HG03139 (cell line): ENCODE results near the gene TUBA4B.

Experiments
- ATAC-seq: cut with Tn5 transposase; IDR thresholded peaks from one replicate; pipeline ENCODE4 v1.9.1; 2021; ENCODE audit not compliant: unreplicated experiment

The TUBA4B gene

GRCh38 chr2:219289537-219290361 lies 36.7 kb downstream of the TUBA4B start:
- no peak for ATAC-seq

- ATAC-seq, result no peak
These were observed 37.5 kb downstream of the TUBA4B start for GRCh38 chr2:219290381-219291171.

- no peak for ATAC-seq
These were observed 38.4 kb downstream of the TUBA4B start for GRCh38 chr2:219291394-219291793.

GRCh38 chr2:219291910-219292490 lies 39.0 kb downstream of the TUBA4B start:
- no peak for ATAC-seq

- no peak for ATAC-seq
These were observed 39.6 kb downstream of the TUBA4B start for GRCh38 chr2:219292616-219293015.

GRCh38 chr2:219293736-219294231 lies 40.7 kb downstream of the TUBA4B start:
- no peak for ATAC-seq

- ATAC-seq, result peak; percentile 84
These were observed 41.6 kb downstream of the TUBA4B start for GRCh38 chr2:219294356-219295351.

GRCh38 chr2:219296142-219296541 lies 43.1 kb downstream of the TUBA4B start:
- ATAC-seq, result no peak

- ATAC-seq, result no peak
These were observed 43.8 kb downstream of the TUBA4B start for GRCh38 chr2:219296631-219297391.

- ATAC-seq, result no peak
These were observed 44.9 kb downstream of the TUBA4B start for GRCh38 chr2:219297766-219298456.

GRCh38 chr2:219298759-219299371 lies 45.8 kb downstream of the TUBA4B start:
- peak; percentile 45 for ATAC-seq

GRCh38 chr2:219299372-219299760 lies 46.3 kb downstream of the TUBA4B start:
- ATAC-seq, result no peak

- no peak for ATAC-seq
These were observed 47.0 kb downstream of the TUBA4B start for GRCh38 chr2:219300022-219300421.

- ATAC-seq, result no peak
These were observed 49.4 kb downstream of the TUBA4B start for GRCh38 chr2:219302412-219302968.

- no peak for ATAC-seq
These were observed 51.2 kb downstream of the TUBA4B start for GRCh38 chr2:219304223-219304622.

GRCh38 chr2:219306047-219306446 lies 53.0 kb downstream of the TUBA4B start:
- no peak for ATAC-seq

GRCh38 chr2:219308142-219309101 lies 55.4 kb downstream of the TUBA4B start:
- ATAC-seq, result no peak
